Peyer's patch (tissue), 4 donors: ENCODE measurements around the gene MAPK14.

ENCODE experiments used
- POLR2A ChIP-seq, 2 donors: fragments of 450-650 bp; IDR thresholded peaks; one replicate each; pipeline ENCODE4 v1.5.1; 2017; ENCODE audit warnings: antibody characterized with exemption in 2 of 2, mild to moderate bottlenecking in 2 of 2, moderate library complexity in 2 of 2
- TF ChIP-seq, protein P1 (sequence below), 6 experiments: fragments of 450-650 bp in 4 of 6; fragments of 200-600 bp in 2 of 6; sonication (generic) in 1 of 6; IDR thresholded peaks; one replicate each; pipeline ENCODE4 v1.5.1; 2017 to 2019; ENCODE audit warnings: antibody characterized with exemption in 6 of 6, mild to moderate bottlenecking in 3 of 6, moderate library complexity in 1 of 6

GRCh38 chr6:36109092-36109491 is 81.5 kb downstream of the MAPK14 start:
- TF ChIP-seq, protein P1, sequence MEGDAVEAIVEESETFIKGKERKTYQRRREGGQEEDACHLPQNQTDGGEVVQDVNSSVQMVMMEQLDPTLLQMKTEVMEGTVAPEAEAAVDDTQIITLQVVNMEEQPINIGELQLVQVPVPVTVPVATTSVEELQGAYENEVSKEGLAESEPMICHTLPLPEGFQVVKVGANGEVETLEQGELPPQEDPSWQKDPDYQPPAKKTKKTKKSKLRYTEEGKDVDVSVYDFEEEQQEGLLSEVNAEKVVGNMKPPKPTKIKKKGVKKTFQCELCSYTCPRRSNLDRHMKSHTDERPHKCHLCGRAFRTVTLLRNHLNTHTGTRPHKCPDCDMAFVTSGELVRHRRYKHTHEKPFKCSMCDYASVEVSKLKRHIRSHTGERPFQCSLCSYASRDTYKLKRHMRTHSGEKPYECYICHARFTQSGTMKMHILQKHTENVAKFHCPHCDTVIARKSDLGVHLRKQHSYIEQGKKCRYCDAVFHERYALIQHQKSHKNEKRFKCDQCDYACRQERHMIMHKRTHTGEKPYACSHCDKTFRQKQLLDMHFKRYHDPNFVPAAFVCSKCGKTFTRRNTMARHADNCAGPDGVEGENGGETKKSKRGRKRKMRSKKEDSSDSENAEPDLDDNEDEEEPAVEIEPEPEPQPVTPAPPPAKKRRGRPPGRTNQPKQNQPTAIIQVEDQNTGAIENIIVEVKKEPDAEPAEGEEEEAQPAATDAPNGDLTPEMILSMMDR (IDR thresholded peaks at IDR 0.05): no peak
- no peak for TF ChIP-seq POLR2A (IDR thresholded peaks at IDR 0.05)
